GM19025 (cell line): ENCODE data around the gene IGFLR1.
"Not testable (repeated sequence)": the region's sequence is repeated elsewhere in the genome, so short reads cannot be mapped to it uniquely, and the experiment has no call there.

Experiments
- ATAC-seq: cut with Tn5 transposase; IDR thresholded peaks from one replicate; pipeline ENCODE4 v1.9.1; 2021; ENCODE audit warnings: mild to moderate bottlenecking, low read depth, moderate library complexity; ENCODE audit not compliant: unreplicated experiment

IGFLR1 gene

DNA sequence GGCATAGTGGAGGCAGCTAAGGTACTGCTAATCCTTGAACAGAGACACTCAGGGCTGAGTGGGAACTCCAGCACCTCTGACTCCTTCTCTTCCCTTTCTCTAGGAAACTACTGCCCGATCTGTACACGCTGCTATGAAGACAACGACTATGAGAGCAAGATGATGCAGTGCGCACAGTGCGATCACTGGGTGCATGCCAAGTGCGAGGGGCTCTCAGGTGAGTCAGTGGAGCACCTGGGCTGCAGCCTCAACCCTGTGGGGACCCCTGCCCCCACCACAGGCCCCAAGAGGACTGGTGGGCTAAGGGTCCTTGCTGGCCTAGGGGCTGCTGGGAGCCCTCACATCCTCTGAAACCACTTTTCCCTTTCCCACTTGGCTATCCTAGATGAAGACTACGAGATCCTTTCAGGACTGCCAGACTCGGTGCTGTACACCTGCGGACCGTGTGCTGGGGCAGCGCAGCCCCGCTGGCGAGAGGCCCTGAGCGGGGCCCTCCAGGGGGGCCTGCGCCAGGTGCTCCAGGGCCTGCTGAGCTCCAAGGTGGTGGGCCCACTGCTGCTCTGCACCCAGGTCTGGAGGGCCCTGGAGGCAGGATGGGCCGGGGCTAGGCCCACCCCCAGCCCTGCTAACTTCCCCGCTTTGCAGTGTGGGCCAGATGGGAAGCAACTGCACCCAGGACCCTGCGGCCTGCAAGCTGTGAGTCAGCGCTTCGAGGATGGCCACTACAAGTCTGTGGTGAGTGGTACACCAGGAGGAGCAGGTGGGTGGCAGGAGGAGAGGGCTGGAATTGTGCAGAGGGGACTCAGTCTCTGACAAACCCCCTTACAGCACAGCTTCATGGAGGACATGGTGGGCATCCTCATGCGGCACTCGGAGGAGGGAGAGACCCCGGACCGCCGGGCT, 14.9 kb downstream of the IGFLR1 start:
- no peak for ATAC-seq

DNA sequence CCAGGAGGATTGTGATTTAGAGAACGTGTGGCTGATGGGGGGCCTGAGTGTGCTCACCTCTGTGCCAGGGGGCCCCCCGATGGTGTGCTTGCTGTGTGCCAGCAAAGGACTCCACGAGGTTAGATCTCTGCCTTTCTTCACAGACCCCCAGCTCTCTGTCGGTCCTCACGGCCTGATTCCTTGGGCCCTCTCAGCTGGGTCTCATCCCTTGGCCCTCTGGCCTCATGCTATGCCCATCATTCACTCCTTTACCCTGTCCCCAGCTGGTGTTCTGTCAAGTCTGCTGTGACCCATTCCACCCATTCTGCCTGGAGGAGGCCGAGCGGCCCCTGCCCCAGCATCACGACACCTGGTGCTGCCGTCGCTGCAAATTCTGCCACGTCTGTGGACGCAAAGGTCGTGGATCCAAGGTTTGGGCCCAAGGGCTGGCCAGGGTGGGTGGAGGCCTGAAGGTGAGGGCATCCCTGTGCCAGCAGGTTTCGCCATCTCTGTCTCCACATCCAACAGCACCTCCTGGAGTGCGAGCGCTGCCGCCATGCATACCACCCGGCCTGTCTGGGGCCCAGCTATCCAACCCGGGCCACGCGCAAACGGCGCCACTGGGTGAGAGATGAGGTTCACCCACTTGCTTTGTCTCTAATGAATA, 16.9 kb downstream of the IGFLR1 start:
- no peak for ATAC-seq

DNA sequence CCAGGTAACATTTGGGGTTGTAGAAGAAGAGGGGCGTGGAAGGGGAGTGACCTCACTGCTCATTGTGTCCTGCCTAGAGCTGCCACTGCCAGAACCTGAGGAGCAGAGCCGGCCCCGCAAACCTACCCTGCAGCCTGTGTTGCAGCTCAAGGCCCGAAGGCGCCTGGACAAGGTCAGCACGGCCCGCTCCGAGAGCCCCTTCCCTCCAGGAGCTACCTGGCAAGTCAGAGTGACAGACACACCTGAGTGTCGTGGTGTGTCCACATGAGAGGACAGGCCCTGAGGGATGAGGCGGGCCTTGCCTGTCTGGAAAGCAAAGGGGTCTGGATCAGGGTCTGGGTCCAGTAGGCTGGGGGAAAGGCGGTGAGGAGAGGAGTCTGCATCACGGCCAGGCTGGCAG, 17.7 kb downstream of the IGFLR1 start:
- ATAC-seq = no peak

DNA sequence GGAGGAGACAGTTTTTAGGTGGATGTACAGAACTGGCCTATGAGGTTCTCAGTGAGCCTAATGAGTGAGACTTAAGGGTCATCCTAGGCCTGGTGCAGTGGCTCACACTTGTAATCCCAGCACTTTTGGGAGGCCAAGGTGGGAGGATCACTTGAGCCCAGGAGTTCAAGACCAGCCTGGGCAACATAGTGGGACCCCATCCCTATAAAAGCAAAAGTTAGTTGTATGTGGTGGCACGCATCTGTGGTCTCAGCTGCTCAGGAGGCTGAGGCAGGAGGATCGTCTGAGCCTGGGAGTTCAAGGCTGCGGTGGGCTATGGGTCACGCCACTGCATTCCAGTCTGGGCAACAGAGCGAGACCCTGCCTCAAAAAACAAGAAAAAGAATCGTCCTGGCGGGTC, 18.1 kb downstream of the IGFLR1 start:
- ATAC-seq = not testable (repeated sequence)

DNA sequence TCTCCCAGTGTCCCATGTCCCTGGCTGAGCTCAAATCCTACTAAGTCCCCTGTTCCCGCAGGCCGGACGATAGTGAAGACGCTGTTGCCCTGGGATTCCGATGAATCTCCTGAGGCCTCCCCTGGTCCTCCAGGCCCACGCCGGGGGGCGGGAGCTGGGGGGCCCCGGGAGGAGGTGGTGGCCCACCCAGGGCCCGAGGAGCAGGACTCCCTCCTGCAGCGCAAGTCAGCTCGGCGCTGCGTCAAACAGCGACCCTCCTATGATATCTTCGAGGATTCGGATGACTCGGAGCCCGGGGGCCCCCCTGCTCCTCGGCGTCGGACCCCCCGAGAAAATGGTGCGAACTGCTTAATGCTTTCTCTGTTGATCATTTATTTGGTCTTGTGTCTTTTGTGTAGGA, 18.6 kb downstream of the IGFLR1 start:
- ATAC-seq = no peak

DNA sequence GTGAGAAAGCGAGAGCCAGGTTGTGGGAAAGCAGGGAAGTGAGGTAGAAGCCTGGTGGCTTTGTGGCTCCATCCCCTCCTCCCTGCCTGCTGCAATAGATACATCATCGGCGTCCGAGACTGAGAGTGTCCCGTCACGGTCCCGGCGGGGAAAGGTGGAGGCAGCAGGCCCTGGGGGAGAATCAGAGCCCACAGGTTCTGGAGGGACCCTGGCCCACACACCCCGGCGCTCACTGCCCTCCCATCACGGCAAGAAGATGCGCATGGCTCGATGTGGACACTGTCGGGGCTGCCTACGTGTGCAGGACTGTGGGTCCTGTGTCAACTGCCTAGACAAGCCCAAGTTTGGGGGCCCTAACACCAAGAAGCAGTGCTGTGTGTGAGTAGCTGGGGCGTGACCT, 19.4 kb downstream of the IGFLR1 start:
- no peak for ATAC-seq

DNA sequence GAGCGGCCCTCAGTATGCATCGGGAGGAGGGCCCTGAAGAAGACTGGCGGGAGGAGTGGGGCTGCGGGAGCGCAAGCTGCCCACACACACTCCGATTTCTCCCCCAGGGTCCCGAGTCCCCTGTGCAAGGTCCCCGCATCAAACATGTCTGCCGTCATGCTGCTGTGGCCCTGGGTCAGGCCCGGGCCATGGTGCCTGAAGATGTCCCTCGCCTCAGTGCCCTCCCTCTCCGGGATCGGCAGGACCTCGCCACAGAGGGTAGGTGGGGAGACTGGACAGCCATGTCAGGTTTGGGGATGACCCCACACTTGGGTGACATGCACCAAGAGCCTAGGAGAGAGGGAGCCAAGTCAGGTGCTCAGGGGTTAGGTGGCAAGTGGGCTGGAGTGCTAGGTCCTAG, 19.8 kb downstream of the IGFLR1 start:
- no peak for ATAC-seq

DNA sequence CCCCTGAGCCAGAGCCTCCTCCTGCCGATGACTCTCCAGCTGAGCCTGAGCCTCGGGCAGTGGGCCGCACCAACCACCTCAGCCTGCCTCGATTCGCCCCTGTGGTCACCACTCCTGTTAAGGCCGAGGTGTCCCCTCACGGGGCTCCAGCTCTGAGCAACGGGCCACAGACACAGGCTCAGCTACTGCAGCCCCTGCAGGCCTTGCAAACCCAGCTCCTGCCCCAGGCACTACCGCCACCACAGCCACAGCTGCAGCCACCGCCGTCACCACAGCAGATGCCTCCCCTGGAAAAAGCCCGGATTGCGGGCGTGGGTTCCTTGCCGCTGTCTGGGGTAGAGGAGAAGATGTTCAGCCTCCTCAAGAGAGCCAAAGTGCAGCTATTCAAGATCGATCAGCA, 20.9 kb downstream of the IGFLR1 start:
- no peak for ATAC-seq

DNA sequence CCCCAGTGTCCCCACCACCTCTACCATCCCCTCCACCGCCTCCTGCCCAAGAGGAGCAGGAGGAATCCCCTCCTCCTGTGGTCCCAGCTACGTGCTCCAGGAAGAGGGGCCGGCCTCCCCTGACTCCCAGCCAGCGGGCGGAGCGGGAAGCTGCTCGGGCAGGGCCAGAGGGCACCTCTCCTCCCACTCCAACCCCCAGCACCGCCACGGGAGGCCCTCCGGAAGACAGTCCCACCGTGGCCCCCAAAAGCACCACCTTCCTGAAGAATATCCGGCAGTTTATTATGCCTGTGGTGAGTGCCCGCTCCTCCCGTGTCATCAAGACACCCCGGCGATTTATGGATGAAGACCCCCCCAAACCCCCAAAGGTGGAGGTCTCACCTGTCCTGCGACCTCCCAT, 21.6 kb downstream of the IGFLR1 start:
- ATAC-seq = no peak

DNA sequence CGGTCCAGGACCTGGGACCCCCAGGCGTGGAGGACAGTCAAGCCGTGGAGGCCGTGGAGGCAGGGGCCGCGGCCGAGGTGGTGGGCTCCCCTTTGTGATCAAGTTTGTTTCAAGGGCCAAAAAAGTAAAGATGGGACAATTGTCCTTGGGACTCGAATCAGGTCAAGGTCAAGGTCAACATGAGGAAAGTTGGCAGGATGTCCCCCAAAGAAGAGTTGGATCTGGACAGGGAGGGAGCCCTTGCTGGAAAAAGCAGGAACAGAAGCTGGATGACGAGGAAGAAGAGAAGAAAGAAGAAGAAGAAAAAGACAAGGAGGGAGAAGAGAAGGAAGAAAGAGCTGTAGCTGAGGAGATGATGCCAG, 22.1 kb downstream of the IGFLR1 start:
- no peak for ATAC-seq

DNA sequence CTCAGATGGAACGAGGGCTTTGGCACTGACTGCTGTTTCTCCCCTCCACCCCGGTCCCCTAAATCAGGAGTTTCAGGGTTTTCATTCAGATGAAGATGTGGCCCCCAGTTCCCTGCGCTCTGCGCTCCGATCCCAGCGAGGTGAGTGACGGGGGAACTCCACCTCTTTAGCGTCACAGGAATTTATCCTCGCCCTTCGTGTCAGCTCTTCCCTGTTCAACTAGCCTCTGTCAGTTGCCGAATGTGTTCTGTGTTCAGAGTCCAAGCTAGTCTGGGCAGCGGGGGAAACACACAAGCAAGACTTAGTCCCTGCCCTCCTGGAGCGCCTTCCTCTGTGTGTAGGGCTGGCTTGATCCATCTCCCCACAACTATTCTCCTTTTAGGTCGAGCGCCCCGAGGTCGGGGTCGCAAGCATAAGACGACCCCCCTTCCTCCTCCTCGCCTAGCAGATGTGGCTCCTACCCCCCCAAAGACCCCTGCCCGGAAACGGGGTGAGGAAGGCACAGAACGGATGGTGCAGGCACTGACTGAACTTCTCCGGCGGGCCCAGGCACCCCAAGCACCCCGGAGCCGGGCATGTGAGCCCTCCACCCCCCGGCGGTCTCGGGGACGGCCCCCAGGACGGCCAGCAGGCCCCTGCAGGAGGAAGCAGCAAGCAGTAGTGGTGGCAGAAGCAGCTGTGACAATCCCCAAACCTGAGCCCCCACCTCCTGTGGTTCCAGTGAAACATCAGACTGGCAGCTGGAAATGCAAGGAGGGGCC, 22.7 kb downstream of the IGFLR1 start:
- ATAC-seq = no peak

DNA sequence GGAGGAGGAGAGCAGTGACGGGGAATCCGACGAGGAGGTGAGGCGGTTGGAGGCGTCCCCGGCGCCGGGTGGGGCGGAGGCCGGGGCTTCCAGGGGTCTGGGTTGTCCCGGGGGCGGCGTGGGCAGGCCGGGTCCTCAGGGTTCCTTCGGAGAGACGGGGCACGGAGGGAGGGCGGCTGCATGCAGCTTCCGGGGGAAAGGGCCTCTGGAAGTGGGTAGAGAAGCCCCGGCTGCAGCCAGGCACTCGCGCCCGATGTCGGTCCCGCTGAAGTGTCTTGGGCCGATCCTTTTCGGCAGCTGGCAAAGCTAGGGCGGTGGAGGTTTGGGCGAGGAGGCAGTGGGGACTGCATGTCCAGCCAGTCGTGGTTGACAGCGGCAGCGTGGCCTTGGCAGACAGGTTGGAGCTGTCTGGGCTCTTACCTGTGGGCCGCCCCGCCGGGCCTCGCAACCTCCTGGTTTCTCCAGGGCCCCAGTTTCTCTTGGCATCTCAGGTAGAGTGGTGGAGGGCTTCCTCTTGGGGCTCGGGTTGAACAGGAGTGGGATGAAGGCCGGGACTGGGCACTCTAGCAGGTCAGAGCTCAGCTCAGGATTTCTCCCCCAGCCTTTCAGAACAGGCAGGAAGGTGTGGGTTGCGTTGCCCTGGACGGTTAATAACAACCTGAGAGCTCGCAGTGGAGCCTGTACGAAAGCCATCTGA, 23.8 kb downstream of the IGFLR1 start:
- ATAC-seq = no peak

DNA sequence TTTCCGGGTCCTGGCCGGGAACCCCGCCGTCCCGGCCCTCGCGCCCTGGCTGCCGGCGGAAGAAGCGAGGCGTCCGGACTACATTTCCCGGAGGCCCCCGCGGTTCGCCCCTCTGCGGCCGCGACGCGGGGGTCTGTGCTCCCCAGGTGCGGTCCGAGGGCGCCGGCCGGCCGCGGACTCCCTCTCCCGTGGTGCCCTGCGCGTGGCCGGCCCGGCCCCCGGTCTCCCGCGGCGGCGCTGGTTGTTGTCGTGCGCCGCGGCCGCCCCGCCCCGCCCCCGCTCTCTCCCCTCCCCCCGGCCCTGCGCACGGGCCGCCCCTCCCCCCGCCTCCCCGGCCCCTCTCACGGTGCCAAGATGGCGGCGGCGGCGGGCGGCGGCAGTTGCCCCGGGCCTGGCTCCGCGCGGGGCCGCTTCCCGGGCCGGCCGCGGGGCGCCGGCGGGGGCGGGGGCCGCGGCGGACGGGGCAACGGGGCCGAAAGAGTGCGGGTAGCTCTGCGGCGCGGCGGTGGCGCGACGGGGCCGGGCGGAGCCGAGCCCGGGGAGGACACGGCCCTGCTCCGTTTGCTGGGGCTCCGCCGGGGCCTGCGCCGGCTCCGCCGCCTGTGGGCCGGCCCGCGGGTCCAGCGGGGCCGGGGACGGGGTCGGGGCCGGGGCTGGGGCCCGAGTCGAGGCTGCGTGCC, 24.4 kb downstream of the IGFLR1 start, which contains the start of gene KMT2B:
TSS of gene KMT2B (plus strand) at position 339 of the 680 bp plus-strand sequence. CDS start at position 355, 16 bp downstream.
- peak; percentile 52 for ATAC-seq

DNA sequence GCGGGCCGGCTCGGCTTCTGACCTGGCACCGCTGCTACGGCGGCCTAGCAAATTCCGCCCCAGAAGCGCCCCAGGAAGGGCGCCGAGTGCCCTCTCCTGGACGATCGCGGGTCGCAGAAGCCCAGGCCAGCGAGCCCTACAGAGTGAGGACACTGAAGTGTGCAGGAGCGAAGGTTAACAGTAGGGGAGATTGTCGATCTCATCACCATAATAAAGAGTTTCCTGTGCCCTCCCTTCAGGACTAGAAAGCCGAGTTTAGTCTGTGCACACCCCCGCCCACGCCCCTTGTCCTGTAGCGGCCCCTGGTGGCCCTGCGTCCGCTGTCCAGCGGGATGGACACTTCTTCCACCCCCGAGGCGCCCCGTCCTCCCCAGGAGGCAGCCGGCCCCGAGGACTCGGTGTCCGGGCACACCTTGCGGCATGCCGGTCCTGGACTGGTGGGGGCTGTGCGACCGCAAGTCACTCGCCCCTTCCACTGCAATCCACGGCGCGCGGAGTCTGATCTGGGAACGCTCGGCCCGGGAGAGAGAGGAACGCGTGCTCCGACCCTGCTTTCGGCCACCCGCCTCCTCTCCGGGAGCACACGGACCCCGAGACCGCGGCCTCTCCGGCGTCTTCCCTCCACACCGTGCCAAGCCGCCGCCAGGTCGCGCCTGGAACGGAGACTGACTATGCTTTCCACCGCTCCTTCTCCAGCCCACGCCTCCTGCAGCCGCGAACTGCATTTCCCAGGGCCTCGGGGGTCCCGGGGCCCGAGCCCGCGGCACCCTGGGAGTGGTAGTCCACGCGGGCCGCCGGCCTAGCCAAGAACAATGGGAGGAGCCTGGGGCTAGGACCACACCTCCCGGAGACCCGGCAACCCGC, 25.2 kb downstream of the IGFLR1 start:
- peak; percentile 59 for ATAC-seq

DNA sequence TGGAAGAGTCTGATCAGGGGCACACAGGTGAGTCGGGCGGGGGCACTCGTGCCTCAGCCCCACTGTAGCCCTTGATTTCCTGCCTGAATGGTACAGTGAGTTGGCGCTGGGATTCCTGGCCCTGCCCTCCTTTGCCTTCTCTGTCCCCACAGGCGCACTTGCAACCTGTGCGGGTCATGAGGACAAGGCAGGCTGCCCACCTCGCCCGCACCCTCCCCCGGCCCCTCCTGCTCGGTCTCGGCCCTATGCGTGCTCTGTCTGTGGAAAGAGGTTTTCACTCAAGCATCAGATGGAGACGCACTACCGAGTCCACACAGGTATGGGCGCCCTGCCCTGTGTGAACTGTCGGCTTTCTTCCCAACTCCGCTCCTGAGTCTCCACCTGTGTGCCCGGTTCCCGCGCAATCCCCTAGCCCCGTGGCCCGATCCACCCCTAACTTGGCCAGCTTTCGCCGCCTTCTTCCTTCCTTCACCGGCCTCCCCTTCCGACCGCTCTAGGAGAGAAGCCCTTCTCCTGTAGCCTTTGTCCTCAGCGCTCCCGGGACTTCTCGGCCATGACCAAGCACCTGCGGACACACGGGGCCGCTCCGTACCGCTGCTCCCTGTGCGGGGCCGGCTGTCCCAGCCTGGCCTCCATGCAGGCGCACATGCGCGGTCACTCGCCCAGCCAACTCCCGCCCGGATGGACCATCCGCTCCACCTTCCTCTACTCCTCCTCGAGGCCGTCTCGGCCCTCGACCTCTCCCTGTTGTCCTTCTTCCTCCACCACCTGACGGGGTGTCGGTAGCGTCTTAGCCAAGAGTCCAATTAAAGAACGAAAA, 26.1 kb downstream of the IGFLR1 start:
- no peak for ATAC-seq

DNA sequence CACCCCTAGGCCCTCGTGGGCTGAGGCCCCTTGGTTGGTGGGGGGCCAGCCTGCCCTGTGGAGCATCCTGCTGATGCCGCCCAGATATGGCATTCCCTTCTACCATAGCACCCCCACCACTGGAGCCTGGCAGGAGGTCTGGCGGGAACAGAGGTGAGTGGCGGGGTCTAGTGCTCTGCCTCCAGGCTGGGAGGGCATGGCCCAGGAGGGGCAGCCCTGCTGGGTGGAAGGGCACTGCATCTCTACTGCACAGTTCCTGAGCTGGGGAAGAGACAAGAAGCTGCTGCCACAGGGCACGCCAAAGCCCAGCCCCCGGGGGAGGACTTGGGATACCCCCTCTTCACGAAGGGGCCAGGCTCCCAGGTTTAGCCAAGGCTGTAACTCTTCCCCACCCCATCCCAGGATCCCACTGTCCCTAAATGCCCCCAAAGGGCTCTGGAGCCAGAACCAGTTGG, 26.9 kb downstream of the IGFLR1 start:
- no peak for ATAC-seq

DNA sequence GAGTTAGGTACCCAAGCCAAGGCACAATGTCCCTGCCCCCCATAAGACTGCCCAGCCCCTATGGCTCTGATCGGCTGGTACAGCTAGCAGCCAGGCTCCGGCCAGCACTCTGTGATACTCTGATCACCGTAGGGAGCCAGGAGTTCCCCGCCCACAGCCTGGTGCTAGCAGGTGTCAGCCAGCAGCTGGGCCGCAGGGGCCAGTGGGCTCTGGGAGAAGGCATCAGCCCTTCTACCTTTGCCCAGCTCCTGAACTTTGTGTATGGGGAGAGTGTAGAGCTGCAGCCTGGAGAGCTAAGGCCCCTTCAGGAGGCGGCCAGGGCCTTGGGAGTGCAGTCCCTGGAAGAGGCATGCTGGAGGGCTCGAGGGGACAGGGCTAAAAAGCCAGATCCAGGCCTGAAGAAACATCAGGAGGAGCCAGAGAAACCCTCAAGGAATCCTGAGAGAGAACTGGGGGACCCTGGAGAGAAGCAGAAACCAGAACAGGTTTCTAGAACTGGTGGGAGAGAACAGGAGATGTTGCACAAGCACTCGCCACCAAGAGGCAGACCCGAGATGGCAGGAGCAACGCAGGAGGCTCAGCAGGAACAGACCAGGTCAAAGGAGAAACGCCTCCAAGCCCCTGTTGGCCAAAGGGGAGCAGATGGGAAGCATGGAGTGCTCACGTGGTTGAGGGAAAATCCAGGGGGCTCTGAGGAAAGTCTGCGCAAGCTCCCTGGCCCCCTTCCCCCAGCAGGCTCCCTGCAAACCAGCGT, 27.5 kb downstream of the IGFLR1 start:
- no peak for ATAC-seq
